Measurements from ENCODE around the gene ULK2.
A peak's percentile ranks its signal among the peaks of the same experiment; 100 is the strongest.
"Not testable (repeated sequence)": the region's sequence is repeated elsewhere in the genome, so short reads cannot be mapped to it uniquely, and the experiment has no call there.

The ULK2 gene

GRCh38 chr17:19867329-19868078 is at the start of gene ULK2:
Gene ULK2, minus strand, starts transcription at chr17:19867936. Its CDS starts 519 bp downstream, at chr17:19867417.
- H3K27me3 Mint-ChIP-seq, result peaks cover 1% of the 10 kb centered on the region
- H3K27ac Mint-ChIP-seq, result no peak within 1 kb of the TSS
- ATAC-seq (ENCODE audit: low read depth), result peak; percentile 76
- no peaks in the 10 kb centered on the region for H3K36me3 Mint-ChIP-seq
- H3K4me3 Mint-ChIP-seq, result peak within 1 kb of the TSS; percentile 77
- DNase-seq (ENCODE audit: low spot score in 2 of 2), result peak; percentile 21 to 25
- H3K9me3 Mint-ChIP-seq, result no peaks in the 10 kb centered on the region
- no peaks in the 10 kb centered on the region for H3K4me1 Mint-ChIP-seq

- Mint-ChIP-seq H3K4me1 (no peaks in the 10 kb centered on the region), H3K27ac (peak overlapping the region; percentile 2), H3K9me3 (no peaks in the 10 kb centered on the region), H3K36me3 (peaks cover 37% of the 10 kb centered on the region), H3K4me3 (no peak overlapping the region), H3K27me3 (no peaks in the 10 kb centered on the region)
- ATAC-seq (ENCODE audit: low read depth) (no peak), DNase-seq (ENCODE audit: low spot score in 2 of 2) (no peak)
These were observed 47.7 kb upstream of the ULK2 start for GRCh38 chr17:19915245-19915978.

GRCh38 chr17:19911033-19911432 is 43.3 kb upstream of the ULK2 start:
- ATAC-seq (ENCODE audit: low read depth) (no peak), DNase-seq (ENCODE audit: low spot score in 2 of 2) (no peak)
- no peak overlapping the region for H3K27ac Mint-ChIP-seq
- no peaks in the 10 kb centered on the region for H3K9me3 Mint-ChIP-seq
- no peaks in the 10 kb centered on the region for H3K4me1 Mint-ChIP-seq
- no peaks in the 10 kb centered on the region for H3K27me3 Mint-ChIP-seq
- peaks cover 46% of the 10 kb centered on the region for H3K36me3 Mint-ChIP-seq
- H3K4me3 Mint-ChIP-seq, result no peak overlapping the region

GRCh38 chr17:19909139-19909538 is 41.4 kb upstream of the ULK2 start:
- Mint-ChIP-seq H3K4me1 (no peaks in the 10 kb centered on the region), H3K4me3 (no peak overlapping the region), H3K36me3 (peaks cover 42% of the 10 kb centered on the region), H3K27me3 (no peaks in the 10 kb centered on the region), H3K27ac (no peak overlapping the region), H3K9me3 (no peaks in the 10 kb centered on the region)
- DNase-seq (ENCODE audit: low spot score in 2 of 2) (no peak), ATAC-seq (ENCODE audit: low read depth) (no peak)

GRCh38 chr17:19905502-19905901 is 37.8 kb upstream of the ULK2 start:
- Mint-ChIP-seq H3K4me3 (no peak overlapping the region), H3K27me3 (no peaks in the 10 kb centered on the region), H3K4me1 (no peaks in the 10 kb centered on the region), H3K27ac (no peak overlapping the region), H3K9me3 (no peaks in the 10 kb centered on the region), H3K36me3 (peaks cover 36% of the 10 kb centered on the region)
- ATAC-seq (ENCODE audit: low read depth) (no peak), DNase-seq (ENCODE audit: low spot score in 2 of 2) (no peak)

- Mint-ChIP-seq H3K36me3 (peaks cover 33% of the 10 kb centered on the region), H3K4me1 (no peaks in the 10 kb centered on the region), H3K27ac (no peak overlapping the region), H3K27me3 (no peaks in the 10 kb centered on the region), H3K9me3 (no peaks in the 10 kb centered on the region), H3K4me3 (no peak overlapping the region)
- DNase-seq (ENCODE audit: low spot score in 2 of 2) (no peak), ATAC-seq (ENCODE audit: low read depth) (no peak)
These were observed 37.2 kb upstream of the ULK2 start for GRCh38 chr17:19904924-19905323.

GRCh38 chr17:19904412-19904811 is 36.7 kb upstream of the ULK2 start:
- no peaks in the 10 kb centered on the region for H3K27me3 Mint-ChIP-seq
- H3K4me1 Mint-ChIP-seq, result no peaks in the 10 kb centered on the region
- DNase-seq (ENCODE audit: low spot score in 2 of 2) (no peak), ATAC-seq (ENCODE audit: low read depth) (no peak)
- H3K9me3 Mint-ChIP-seq, result no peaks in the 10 kb centered on the region
- peaks cover 30% of the 10 kb centered on the region for H3K36me3 Mint-ChIP-seq
- no peak overlapping the region for H3K27ac Mint-ChIP-seq
- H3K4me3 Mint-ChIP-seq, result no peak overlapping the region

- ATAC-seq (ENCODE audit: low read depth), result no peak
- Mint-ChIP-seq H3K36me3 (peaks cover 9% of the 10 kb centered on the region), H3K9me3 (no peaks in the 10 kb centered on the region), H3K27ac (no peak overlapping the region), H3K4me3 (no peak overlapping the region), H3K27me3 (no peaks in the 10 kb centered on the region), H3K4me1 (no peaks in the 10 kb centered on the region)
- DNase-seq (ENCODE audit: low spot score in 2 of 2), result no peak
These were observed 33.1 kb upstream of the ULK2 start for GRCh38 chr17:19900809-19901208.

GRCh38 chr17:19897903-19898302 is 30.2 kb upstream of the ULK2 start:
- DNase-seq (ENCODE audit: low spot score in 2 of 2) (no peak), ATAC-seq (ENCODE audit: low read depth) (no peak)
- no peak overlapping the region for H3K4me3 Mint-ChIP-seq
- H3K27me3 Mint-ChIP-seq, result no peaks in the 10 kb centered on the region
- no peaks in the 10 kb centered on the region for H3K4me1 Mint-ChIP-seq
- H3K9me3 Mint-ChIP-seq, result no peaks in the 10 kb centered on the region
- no peaks in the 10 kb centered on the region for H3K36me3 Mint-ChIP-seq
- H3K27ac Mint-ChIP-seq, result no peak overlapping the region

- Mint-ChIP-seq H3K27me3 (no peaks in the 10 kb centered on the region), H3K9me3 (no peaks in the 10 kb centered on the region), H3K36me3 (no peaks in the 10 kb centered on the region), H3K4me3 (no peak overlapping the region), H3K27ac (peak overlapping the region; percentile 15), H3K4me1 (no peaks in the 10 kb centered on the region)
- ATAC-seq (ENCODE audit: low read depth) (no peak), DNase-seq (ENCODE audit: low spot score in 2 of 2) (no peak)
These were observed 29.5 kb upstream of the ULK2 start for GRCh38 chr17:19897090-19897837.

GRCh38 chr17:19896679-19897078 is 28.9 kb upstream of the ULK2 start:
- H3K27ac Mint-ChIP-seq, result peak overlapping the region; percentile 15
- H3K9me3 Mint-ChIP-seq, result no peaks in the 10 kb centered on the region
- no peaks in the 10 kb centered on the region for H3K4me1 Mint-ChIP-seq

GRCh38 chr17:19890554-19890953 is 22.8 kb upstream of the ULK2 start:
- DNase-seq (ENCODE audit: low spot score in 2 of 2); H3K27ac Mint-ChIP-seq; ATAC-seq (ENCODE audit: low read depth); H3K4me3 Mint-ChIP-seq; H3K9me3 Mint-ChIP-seq; H3K4me1 Mint-ChIP-seq; H3K36me3 Mint-ChIP-seq; H3K27me3 Mint-ChIP-seq: not testable (repeated sequence)

More at GRCh38 chr17:19896679-19897078, 28.9 kb upstream of the ULK2 start:
- DNase-seq (ENCODE audit: low spot score in 2 of 2), result no peak
- no peak for ATAC-seq (ENCODE audit: low read depth)
- Mint-ChIP-seq H3K4me3 (no peak overlapping the region), H3K36me3 (no peaks in the 10 kb centered on the region), H3K27me3 (no peaks in the 10 kb centered on the region)

GRCh38 chr17:19890001-19890400 is 22.3 kb upstream of the ULK2 start:
- H3K4me1 Mint-ChIP-seq; H3K9me3 Mint-ChIP-seq; H3K4me3 Mint-ChIP-seq; ATAC-seq (ENCODE audit: low read depth); H3K27me3 Mint-ChIP-seq; DNase-seq (ENCODE audit: low spot score in 2 of 2); H3K27ac Mint-ChIP-seq; H3K36me3 Mint-ChIP-seq: not testable (repeated sequence)

GRCh38 chr17:19886116-19886515 is 18.4 kb upstream of the ULK2 start:
- H3K9me3 Mint-ChIP-seq, result no peaks in the 10 kb centered on the region
- no peak overlapping the region for H3K4me3 Mint-ChIP-seq
- H3K4me1 Mint-ChIP-seq, result no peaks in the 10 kb centered on the region
- DNase-seq (ENCODE audit: low spot score in 2 of 2) (no peak), ATAC-seq (ENCODE audit: low read depth) (no peak)
- no peaks in the 10 kb centered on the region for H3K36me3 Mint-ChIP-seq
- H3K27me3 Mint-ChIP-seq, result peaks cover 2% of the 10 kb centered on the region
- no peak overlapping the region for H3K27ac Mint-ChIP-seq
